ENCODE measurements around the gene MYOD1. TPM values are rescaled to one million over a fixed set of nuclear protein-coding genes. Genes with fewer than 3 reads are reported as not detected.

The MYOD1 gene
- total RNA-seq, 1 experiment from 2014 or later = not detected

- H4K20me1 ChIP-seq (ENCODE audit: insufficient read depth, low read depth, low read length) = no peaks in the 10 kb centered on the region
- H3K79me2 ChIP-seq (ENCODE audit: low read length) = no peaks in the 10 kb centered on the region
- no peak overlapping the region for H3K4me3 ChIP-seq (ENCODE audit: low read length)
- no peaks in the 10 kb centered on the region for H3K36me3 ChIP-seq (ENCODE audit: insufficient read depth, low read length)
- no peak overlapping the region for H2AFZ ChIP-seq (ENCODE audit: low read length)
- H3K9me2 ChIP-seq (replicated peaks; ENCODE audit: insufficient read depth, low read length) = no peaks in the 10 kb centered on the region
- no peak overlapping the region for H3K4me2 ChIP-seq (ENCODE audit: low read depth, low read length, poor library complexity, severe bottlenecking)
- DNase-seq = no peak
- H3K4me1 ChIP-seq (ENCODE audit: low read length) = no peaks in the 10 kb centered on the region
- no peaks in the 10 kb centered on the region for H3K9me3 ChIP-seq (ENCODE audit: low read length)
- H3K9ac ChIP-seq (ENCODE audit: low read length) = no peak overlapping the region
- H3K27me3 ChIP-seq (ENCODE audit: low read length) = no peaks in the 10 kb centered on the region
- no peak overlapping the region for H3K27ac ChIP-seq (ENCODE audit: low read length)
Observed at GRCh38 chr11:17722000-17722643, 2.8 kb downstream of the MYOD1 start.

DNA sequence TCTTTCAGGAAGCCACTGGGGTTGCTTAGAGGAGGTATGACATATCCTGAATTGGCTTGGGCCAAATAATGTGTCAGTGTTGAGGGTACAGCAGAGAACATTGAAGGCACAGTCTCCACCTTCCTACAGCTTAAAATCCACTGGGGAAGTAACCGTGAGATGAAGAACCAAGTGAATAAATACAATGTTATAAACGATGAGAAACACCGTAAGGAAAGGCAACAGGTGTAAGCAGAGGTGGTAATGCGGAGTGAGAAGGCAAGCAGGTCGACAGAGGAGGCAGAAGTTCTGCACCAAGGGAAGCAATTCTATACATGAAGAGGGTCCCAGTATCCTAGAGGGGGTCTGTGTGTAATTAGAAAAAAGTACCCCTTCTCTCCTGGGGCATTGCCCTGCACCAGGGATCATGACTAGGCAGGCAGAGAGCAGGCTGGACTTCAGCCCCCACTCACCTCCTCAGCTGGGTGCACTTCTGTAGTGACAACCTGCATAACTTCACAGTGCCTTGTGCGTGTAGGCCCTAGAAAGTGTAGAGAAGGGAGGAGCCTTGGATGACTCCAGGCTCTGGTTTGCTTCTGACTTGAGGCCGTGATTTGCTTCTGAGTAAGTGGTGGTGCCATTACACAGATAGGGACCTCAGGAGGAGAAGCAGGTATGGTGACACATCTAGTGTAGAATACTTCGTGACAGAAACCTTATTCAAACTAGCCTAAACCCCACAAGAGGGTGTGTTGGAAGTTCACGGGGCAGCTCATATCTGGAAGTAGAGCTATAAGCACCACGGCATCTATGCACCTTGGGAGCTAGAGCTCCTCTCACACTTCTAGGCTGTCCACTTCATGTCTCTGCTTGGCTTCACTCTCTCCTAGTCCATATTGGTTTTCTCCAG lies 4.9 kb downstream of the MYOD1 start:
- H3K9me2 ChIP-seq (replicated peaks; ENCODE audit: insufficient read depth, low read length) = no peaks in the 10 kb centered on the region
- H2AFZ ChIP-seq (ENCODE audit: low read length) = no peak overlapping the region
- no peaks in the 10 kb centered on the region for H3K79me2 ChIP-seq (ENCODE audit: low read length)
- no peaks in the 10 kb centered on the region for H3K4me1 ChIP-seq (ENCODE audit: low read length)
- no peak overlapping the region for H3K27ac ChIP-seq (ENCODE audit: low read length)
- no peaks in the 10 kb centered on the region for H4K20me1 ChIP-seq (ENCODE audit: insufficient read depth, low read depth, low read length)
- no peak overlapping the region for H3K4me2 ChIP-seq (ENCODE audit: low read depth, low read length, poor library complexity, severe bottlenecking)
- DNase-seq = no peak
- H3K36me3 ChIP-seq (ENCODE audit: insufficient read depth, low read length) = no peaks in the 10 kb centered on the region
- H3K4me3 ChIP-seq (ENCODE audit: low read length) = no peak overlapping the region
- H3K9ac ChIP-seq (ENCODE audit: low read length) = no peak overlapping the region
- H3K9me3 ChIP-seq (ENCODE audit: low read length) = no peaks in the 10 kb centered on the region
- no peaks in the 10 kb centered on the region for H3K27me3 ChIP-seq (ENCODE audit: low read length)

GRCh38 chr11:17725174-17725573 lies 5.8 kb downstream of the MYOD1 start:
- Histone ChIP-seq H3K27me3 (ENCODE audit: low read length) (no peaks in the 10 kb centered on the region), H3K9me2 (replicated peaks; ENCODE audit: insufficient read depth, low read length) (no peaks in the 10 kb centered on the region), H3K79me2 (ENCODE audit: low read length) (no peaks in the 10 kb centered on the region)

DNA sequence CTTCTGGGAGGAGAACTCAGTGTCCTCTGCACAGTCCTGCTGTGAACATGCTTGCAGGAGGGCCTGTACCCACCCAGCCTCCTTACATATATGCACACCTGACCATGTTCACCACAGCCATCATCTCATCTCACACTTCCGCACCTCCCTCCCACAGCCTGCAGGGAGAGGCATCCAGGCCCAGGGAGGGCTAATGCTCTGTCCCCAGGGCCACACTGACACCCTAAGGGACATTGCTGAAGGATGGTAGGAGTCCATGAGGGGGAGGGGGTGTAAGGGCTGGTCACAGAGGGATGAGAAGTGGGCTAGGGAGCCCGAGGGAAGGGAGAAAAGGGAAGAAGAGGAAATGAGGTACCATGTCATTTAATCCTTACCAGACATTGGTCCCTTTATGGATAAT lies 10.8 kb downstream of the MYOD1 start:
- Histone ChIP-seq H3K4me3 (ENCODE audit: low read length) (no peak overlapping the region), H4K20me1 (ENCODE audit: insufficient read depth, low read depth, low read length) (no peaks in the 10 kb centered on the region; the same call in 1 of the 2 replicates), H3K4me1 (ENCODE audit: low read length) (no peaks in the 10 kb centered on the region; the same call in 1 of the 2 replicates), H2AFZ (ENCODE audit: low read length) (no peak overlapping the region; the same call in 1 of the 2 replicates), H3K27ac (ENCODE audit: low read length) (no peak overlapping the region), H3K79me2 (ENCODE audit: low read length) (no peaks in the 10 kb centered on the region), H3K36me3 (ENCODE audit: insufficient read depth, low read length) (no peaks in the 10 kb centered on the region), H3K4me2 (ENCODE audit: low read depth, low read length, poor library complexity, severe bottlenecking) (no peak overlapping the region), H3K9me3 (ENCODE audit: low read length) (no peaks in the 10 kb centered on the region), H3K9ac (ENCODE audit: low read length) (0 out of 2 replicates have a peak overlapping the region, but pooled peaks have one; percentile 10), H3K9me2 (replicated peaks; ENCODE audit: insufficient read depth, low read length) (no peaks in the 10 kb centered on the region), H3K27me3 (ENCODE audit: low read length) (no peaks in the 10 kb centered on the region)
- DNase-seq = no peak

More at GRCh38 chr11:17725174-17725573, 5.8 kb downstream of the MYOD1 start:
- H3K4me2 ChIP-seq (ENCODE audit: low read depth, low read length, poor library complexity, severe bottlenecking) = no peak overlapping the region
- H3K9me3 ChIP-seq (ENCODE audit: low read length) = no peaks in the 10 kb centered on the region
- no peak overlapping the region for H3K27ac ChIP-seq (ENCODE audit: low read length)
- no peak overlapping the region for H3K9ac ChIP-seq (ENCODE audit: low read length)
- H4K20me1 ChIP-seq (ENCODE audit: insufficient read depth, low read depth, low read length) = no peaks in the 10 kb centered on the region
- DNase-seq = no peak
- no peak overlapping the region for H3K4me3 ChIP-seq (ENCODE audit: low read length)
- no peaks in the 10 kb centered on the region; the same call in 1 of the 2 replicates for H3K4me1 ChIP-seq (ENCODE audit: low read length)
- no peaks in the 10 kb centered on the region for H3K36me3 ChIP-seq (ENCODE audit: insufficient read depth, low read length)
- no peak overlapping the region for H2AFZ ChIP-seq (ENCODE audit: low read length)

DNA sequence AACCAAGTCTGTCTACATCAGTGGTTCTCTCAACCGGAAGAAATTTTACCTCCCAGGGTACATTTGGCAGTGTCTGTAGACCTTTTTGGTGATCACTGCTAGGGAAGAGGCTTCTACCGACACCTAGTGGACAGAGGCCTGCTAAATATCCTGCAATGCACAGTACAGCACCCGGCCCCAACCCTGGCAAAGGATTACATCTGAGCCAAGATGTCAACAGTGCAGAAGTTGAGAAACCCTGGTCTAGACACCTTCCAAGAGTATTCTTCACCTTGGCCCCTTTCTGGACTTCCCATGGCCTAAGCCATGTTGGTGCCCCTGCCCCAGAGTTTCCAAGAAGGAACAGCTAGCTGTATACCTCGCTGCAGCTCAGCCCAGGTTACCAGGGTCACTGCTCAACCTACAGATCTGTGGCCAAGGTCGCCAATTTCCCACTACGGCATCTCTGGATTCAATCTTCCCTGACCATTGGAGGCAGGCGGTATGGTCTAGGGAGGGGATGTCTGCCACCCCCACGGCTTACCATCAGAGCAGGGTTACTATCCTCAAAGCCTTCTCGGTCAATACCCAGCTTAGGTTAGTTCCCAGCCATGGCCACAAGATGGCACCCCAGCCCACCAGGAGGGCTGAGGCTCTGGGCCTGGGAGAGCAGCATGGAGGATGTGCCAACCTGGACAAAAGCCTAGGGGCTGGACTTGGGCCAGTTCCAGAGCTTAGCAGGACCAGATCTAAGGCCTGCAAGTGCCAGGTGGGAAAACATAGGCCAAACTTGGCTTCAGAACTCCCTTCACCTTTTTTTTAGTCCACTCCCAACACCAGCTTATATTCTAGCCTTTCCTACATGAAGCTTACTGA lies 11.5 kb downstream of the MYOD1 start:
- H3K4me2 ChIP-seq (ENCODE audit: low read depth, low read length, poor library complexity, severe bottlenecking) = no peak overlapping the region
- no peaks in the 10 kb centered on the region; the same call in 1 of the 2 replicates for H4K20me1 ChIP-seq (ENCODE audit: insufficient read depth, low read depth, low read length)
- DNase-seq = peak; percentile 93
- no peaks in the 10 kb centered on the region for H3K36me3 ChIP-seq (ENCODE audit: insufficient read depth, low read length)
- H3K9me2 ChIP-seq (replicated peaks; ENCODE audit: insufficient read depth, low read length) = no peaks in the 10 kb centered on the region
- H2AFZ ChIP-seq (ENCODE audit: low read length) = no peak overlapping the region; the same call in 1 of the 2 replicates
- no peak overlapping the region for H3K9ac ChIP-seq (ENCODE audit: low read length)
- H3K79me2 ChIP-seq (ENCODE audit: low read length) = no peaks in the 10 kb centered on the region
- no peak overlapping the region for H3K27ac ChIP-seq (ENCODE audit: low read length)
- no peaks in the 10 kb centered on the region for H3K9me3 ChIP-seq (ENCODE audit: low read length)
- no peak overlapping the region for H3K4me3 ChIP-seq (ENCODE audit: low read length)
- H3K27me3 ChIP-seq (ENCODE audit: low read length) = no peaks in the 10 kb centered on the region
- no peaks in the 10 kb centered on the region; the same call in 1 of the 2 replicates for H3K4me1 ChIP-seq (ENCODE audit: low read length)

DNA sequence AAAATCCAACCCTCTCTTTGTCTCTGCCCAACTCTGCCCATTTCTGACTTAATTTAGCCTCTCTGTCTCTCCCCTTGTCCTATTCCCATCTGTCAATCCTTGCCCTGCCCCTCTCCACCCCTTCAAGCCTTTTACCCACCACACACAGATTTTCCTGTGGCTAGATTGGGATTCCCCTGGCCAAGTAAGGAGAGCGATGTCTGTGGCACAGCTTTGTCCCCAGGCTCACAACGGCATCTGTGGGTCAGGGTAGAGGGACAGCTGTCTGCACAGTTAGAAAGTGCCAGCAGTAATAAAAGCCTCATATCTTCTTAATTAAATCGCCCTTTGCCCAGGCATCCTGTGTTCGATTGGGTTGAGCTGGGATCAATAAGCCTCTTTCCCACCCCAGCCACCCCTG lies 13.9 kb downstream of the MYOD1 start:
- H3K79me2 ChIP-seq (ENCODE audit: low read length) = no peaks in the 10 kb centered on the region
- no peak overlapping the region for H2AFZ ChIP-seq (ENCODE audit: low read length)

GRCh38 chr11:17734418-17734911 lies 15.1 kb downstream of the MYOD1 start, which contains the start of gene KCNC1:
KCNC1 (plus strand) TSS chr11:17734781; CDS start chr11:17736003, 1,222 bp downstream.
- no peak within 1 kb of the TSS for H3K27ac ChIP-seq (ENCODE audit: low read length)
- no peaks in the 10 kb centered on the region; the same call in 1 of the 2 replicates for H3K4me1 ChIP-seq (ENCODE audit: low read length)
- H3K9me2 ChIP-seq (replicated peaks; ENCODE audit: insufficient read depth, low read length) = no peaks in the 10 kb centered on the region
- H2AFZ ChIP-seq (ENCODE audit: low read length) = no peak within 1 kb of the TSS
- no peaks in the 10 kb centered on the region for H3K27me3 ChIP-seq (ENCODE audit: low read length)
- H4K20me1 ChIP-seq (ENCODE audit: insufficient read depth, low read depth, low read length) = no peaks in the 10 kb centered on the region; the same call in 1 of the 2 replicates
- no peaks in the 10 kb centered on the region for H3K79me2 ChIP-seq (ENCODE audit: low read length)
- peak within 1 kb of the TSS; percentile 48; the same call in 1 of the 2 replicates for H3K4me3 ChIP-seq (ENCODE audit: low read length)
- no peaks in the 10 kb centered on the region for H3K36me3 ChIP-seq (ENCODE audit: insufficient read depth, low read length)
- DNase-seq = peak; percentile 48
- H3K4me2 ChIP-seq (ENCODE audit: low read depth, low read length, poor library complexity, severe bottlenecking) = peak within 1 kb of the TSS; percentile 56
- no peaks in the 10 kb centered on the region for H3K9me3 ChIP-seq (ENCODE audit: low read length)
- no peak within 1 kb of the TSS for H3K9ac ChIP-seq (ENCODE audit: low read length)

More for the DNA sequence above, 13.9 kb downstream of the MYOD1 start:
- Histone ChIP-seq H3K27ac (ENCODE audit: low read length) (no peak overlapping the region), H3K27me3 (ENCODE audit: low read length) (no peaks in the 10 kb centered on the region), H3K9me3 (ENCODE audit: low read length) (no peaks in the 10 kb centered on the region), H3K36me3 (ENCODE audit: insufficient read depth, low read length) (no peaks in the 10 kb centered on the region), H3K9ac (ENCODE audit: low read length) (no peak overlapping the region), H3K4me3 (ENCODE audit: low read length) (no peak overlapping the region), H3K9me2 (replicated peaks; ENCODE audit: insufficient read depth, low read length) (no peaks in the 10 kb centered on the region), H3K4me2 (ENCODE audit: low read depth, low read length, poor library complexity, severe bottlenecking) (no peak overlapping the region), H4K20me1 (ENCODE audit: insufficient read depth, low read depth, low read length) (no peaks in the 10 kb centered on the region; the same call in 1 of the 2 replicates), H3K4me1 (ENCODE audit: low read length) (no peaks in the 10 kb centered on the region; the same call in 1 of the 2 replicates)
- no peak for DNase-seq
